ENCODE measurements around the gene AUH.

AUH gene

DNA sequence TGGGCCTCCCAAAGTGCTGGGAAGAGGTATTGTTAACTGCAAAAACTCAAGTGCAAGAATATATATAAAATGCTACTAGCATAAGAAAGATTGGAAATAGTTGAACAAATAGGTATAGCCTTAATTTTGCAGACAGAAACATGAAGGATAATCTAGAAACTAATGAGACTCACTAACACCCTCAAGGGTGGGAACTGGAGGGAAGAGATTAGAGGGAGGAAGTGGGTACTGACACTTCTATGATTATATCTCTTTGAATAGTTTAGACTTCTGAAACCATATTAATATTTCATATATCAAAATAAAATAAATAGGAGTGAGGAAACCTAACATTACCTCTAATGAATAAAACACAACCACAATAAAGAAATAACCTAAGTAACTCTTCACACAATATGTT lies 23.0 kb downstream of the AUH start:
- DNase-seq (ENCODE audit: low spot score), result no peak

GRCh38 chr9:91336786-91337185 lies 24.9 kb downstream of the AUH start:
- DNase-seq (ENCODE audit: low spot score), result no peak

- no peak for DNase-seq (ENCODE audit: low spot score)
Observed at GRCh38 chr9:91334053-91334452, 27.7 kb downstream of the AUH start.

DNA sequence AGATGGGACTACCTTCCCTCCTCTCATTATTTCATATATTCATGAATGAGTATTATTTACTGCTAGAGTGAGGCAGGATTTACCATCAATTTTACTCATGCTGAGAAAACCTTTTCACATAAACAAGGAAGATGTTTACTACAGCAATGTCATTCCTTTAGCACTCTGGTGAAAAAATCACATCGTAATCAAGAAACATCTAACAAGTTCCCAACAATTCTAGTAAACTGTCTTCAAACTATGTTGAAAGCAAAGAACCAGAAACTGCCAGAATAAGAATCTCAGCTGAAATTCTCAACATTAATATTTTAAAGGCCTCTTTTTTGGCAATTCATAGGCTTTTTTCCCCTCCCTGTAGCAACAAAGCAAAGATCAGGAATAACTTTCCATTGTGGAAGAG lies 28.2 kb downstream of the AUH start:
- no peak for DNase-seq (ENCODE audit: low spot score)

GRCh38 chr9:91332546-91333231 lies 29.0 kb downstream of the AUH start:
- DNase-seq (ENCODE audit: low spot score), result no peak

- DNase-seq (ENCODE audit: low spot score), result no peak
Observed at GRCh38 chr9:91331849-91332248, 29.9 kb downstream of the AUH start.

GRCh38 chr9:91328186-91328585 lies 33.5 kb downstream of the AUH start:
- no peak for DNase-seq (ENCODE audit: low spot score)

GRCh38 chr9:91321691-91322090 lies 40.0 kb downstream of the AUH start:
- no peak for DNase-seq (ENCODE audit: low spot score)

GRCh38 chr9:91320299-91320698 lies 41.4 kb downstream of the AUH start:
- DNase-seq (ENCODE audit: low spot score), result no peak

DNA sequence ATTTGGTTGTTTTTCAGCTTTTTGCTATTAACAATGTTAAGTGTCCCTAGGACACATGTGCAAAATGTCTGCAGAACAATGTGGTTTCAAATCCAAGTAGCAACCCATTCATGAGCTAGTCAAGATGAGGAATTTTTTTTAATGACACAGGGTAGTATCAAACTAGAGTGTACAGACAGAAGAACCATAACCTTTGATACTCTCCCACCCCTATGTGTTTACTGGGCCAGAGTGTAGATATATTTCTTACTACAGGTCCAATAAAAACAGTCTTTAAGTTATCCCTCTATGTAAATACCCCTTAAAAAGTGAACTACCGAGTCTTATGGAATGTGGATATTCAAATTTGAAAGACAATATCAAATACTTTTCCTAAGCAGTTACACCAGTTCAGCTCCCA lies 45.6 kb downstream of the AUH start:
- DNase-seq (ENCODE audit: low spot score), result no peak

DNA sequence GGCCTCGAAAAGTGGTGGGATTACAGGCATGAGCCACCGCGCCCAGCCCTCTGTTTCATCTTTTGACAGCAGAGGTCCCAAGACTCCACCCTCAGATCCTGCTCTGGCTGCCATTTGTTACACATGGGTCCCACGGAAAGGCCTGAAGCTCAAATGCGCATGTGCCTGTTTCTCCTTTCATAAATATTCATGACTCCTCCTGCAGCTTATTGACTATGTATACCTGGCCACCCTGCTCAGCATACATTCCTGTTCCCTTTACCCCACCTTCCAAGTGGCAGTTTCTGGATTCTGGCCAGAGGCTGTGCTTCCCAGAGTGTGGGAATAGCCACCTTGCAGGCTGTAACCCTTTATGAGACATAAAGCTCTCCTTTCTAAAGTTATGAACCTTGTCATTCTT lies 46.5 kb downstream of the AUH start:
- DNase-seq (ENCODE audit: low spot score), result no peak

DNA sequence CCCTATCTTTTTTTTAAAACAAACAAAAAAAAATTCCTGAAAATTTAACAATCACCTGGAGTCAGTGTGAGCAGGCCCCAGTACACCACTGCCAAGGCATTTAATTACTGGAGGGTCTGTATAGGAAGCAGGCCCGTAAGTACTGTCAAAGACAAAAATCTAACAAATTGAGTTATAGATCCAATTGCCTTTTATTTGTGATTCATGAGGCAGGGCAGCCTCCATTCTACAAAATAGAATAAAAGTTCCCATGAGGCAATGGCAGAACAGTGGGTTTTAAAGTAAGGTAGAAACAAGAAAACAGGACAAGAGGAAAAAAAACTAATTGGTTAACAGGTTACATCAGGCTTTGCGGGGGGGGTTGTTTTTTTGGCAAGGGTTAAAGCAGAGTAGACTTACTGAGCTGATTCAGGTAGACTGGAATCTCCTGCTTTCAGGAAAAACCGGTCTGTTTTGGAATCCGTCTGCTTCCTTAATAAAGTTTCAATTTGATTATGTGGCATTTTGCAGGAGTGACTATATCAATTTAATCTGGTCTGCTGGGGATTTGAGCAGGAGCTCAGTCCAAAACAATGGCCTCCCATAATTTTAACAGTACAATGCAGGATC lies 48.9 kb downstream of the AUH start:
- DNase-seq (ENCODE audit: low spot score), result no peak

DNA sequence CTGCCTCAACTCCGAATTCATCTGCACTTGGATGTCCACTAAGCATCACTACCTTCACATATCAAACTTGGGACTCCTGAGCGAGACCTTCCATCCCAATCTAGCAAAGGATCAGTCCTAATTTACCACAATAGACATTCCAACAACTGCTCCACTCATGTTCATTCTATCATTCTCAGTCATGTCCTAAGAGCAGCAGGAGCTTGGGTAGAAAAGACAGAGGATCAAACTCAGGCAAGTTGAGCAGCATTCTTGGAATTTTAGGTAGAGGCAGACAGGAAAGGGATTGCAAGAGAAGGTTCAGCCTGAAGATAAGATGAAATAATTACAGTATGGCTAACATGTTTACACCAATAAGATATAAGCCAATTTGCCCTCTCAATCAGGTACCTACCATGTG lies 51.7 kb downstream of the AUH start:
- no peak for DNase-seq (ENCODE audit: low spot score)

DNA sequence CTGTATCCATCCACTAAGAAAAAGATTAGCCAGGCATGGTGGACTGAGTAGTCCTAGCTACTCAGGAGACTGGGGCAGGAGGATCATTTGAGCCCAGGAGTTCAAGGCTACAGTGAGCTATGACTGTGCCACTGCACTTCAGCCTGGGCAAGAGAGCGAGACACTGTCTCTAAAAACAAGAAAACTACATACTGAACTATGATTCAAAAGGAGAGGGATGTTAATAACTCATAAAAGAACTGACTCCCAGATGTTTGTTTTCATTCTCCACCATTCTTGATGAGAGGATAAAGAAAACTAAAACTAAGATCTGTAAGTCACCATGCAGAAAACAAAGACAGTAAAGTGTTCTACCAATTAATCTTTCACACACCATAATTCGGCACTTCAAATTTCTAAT lies 53.5 kb downstream of the AUH start:
- DNase-seq (ENCODE audit: low spot score), result no peak

- DNase-seq (ENCODE audit: low spot score), result no peak
Observed at GRCh38 chr9:91307279-91307678, 54.4 kb downstream of the AUH start.

DNA sequence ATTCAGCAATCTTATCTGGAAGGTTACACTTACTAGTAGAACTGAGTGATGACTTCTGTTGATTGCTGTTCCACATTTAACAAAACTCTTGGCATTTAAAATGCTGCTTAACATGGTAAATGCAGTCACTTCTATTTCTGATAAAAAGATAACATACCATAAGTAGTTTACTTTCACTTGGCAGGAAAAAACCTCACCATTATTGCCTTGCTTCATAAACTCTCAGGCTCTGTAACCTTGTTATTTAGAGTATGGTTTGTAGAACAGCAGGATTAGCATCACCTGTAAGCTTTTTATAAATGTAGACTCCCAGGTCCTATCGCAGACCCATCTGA lies 55.5 kb downstream of the AUH start:
- DNase-seq (ENCODE audit: low spot score), result no peak

- DNase-seq (ENCODE audit: low spot score), result peak; percentile 13
Observed at GRCh38 chr9:91305596-91306295, 56.0 kb downstream of the AUH start.

- DNase-seq (ENCODE audit: low spot score), result no peak
Observed at GRCh38 chr9:91303741-91304415, 57.8 kb downstream of the AUH start.

DNA sequence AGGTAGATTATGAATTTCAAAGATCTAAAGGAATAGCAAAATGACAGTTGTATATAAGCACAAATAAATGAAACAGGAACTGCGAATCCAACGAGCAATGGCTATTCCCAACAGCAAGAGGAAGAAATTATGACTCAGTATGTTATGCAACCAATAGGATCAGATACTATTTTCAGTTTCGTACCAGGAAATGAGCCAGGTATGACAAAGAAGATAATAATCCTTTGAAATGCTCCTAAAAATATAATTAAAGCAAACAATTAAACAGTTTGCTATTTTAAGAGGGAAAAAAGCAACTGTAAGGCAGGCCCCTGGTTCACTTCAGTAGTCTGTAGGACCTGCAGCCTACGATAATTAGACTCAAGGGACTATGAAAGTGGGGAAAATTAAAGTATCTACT lies 58.9 kb downstream of the AUH start:
- DNase-seq (ENCODE audit: low spot score), result no peak

DNA sequence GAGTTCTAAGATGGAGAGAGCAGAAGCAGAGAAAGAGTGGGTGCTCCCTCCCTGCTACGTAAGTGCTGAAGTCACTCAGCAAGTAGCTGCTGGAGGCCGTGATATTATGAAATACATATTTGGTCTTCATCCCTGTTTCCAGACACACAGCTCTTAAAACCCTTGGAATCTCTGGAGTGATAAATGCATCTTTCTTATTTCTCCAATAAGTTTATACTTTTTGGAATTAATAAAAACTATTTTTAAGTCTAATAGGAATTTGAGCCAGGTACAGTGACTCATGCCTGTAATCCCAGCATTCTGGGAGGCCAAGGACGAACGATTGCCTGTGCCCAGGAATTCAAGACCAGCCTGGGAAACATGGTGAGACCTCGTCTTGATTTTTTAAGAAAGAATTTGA lies 60.6 kb downstream of the AUH start:
- DNase-seq (ENCODE audit: low spot score), result no peak

- DNase-seq (ENCODE audit: low spot score), result peak; percentile 57
Observed at GRCh38 chr9:91298311-91298710, 63.4 kb downstream of the AUH start.

- DNase-seq (ENCODE audit: low spot score), result no peak
Observed at GRCh38 chr9:91297306-91297705, 64.4 kb downstream of the AUH start.

GRCh38 chr9:91296354-91296753 lies 65.4 kb downstream of the AUH start:
- DNase-seq (ENCODE audit: low spot score), result no peak
